GM12864 (cell line): ENCODE data around the gene SLC9A3.

Experiments
- DNase-seq: peaks from one replicate; pipeline ENCODE4 v3.0.0-alpha.2; 2011; ENCODE audit warnings: low read depth
- H3K4me3 ChIP-seq: 2 replicates; pipeline ENCODE4 v1.5.1; 2011; ENCODE audit warnings: mild to moderate bottlenecking, low read depth, low read length, control low read depth
- CTCF ChIP-seq: IDR thresholded peaks from 2 replicates; pipeline ENCODE4 v1.5.1; 2011; ENCODE audit warnings: low read depth, mild to moderate bottlenecking, moderate library complexity, low read length, control low read depth, inconsistent platforms; ENCODE audit errors: missing control alignments

Gene SLC9A3

GRCh38 chr5:463301-463700, 60.9 kb downstream of the SLC9A3 start:
- DNase-seq = no peak
- no peak overlapping the region for H3K4me3 ChIP-seq
- TF ChIP-seq CTCF = no peak

- TF ChIP-seq CTCF = no peak
- no peak for DNase-seq
- no peak overlapping the region for H3K4me3 ChIP-seq
Observed at GRCh38 chr5:462051-462481, 62.2 kb downstream of the SLC9A3 start.

GRCh38 chr5:460273-460625, 64.0 kb downstream of the SLC9A3 start:
- no peak for TF ChIP-seq CTCF
- no peak overlapping the region for H3K4me3 ChIP-seq
- DNase-seq = no peak

- H3K4me3 ChIP-seq = no peak overlapping the region
- no peak for TF ChIP-seq CTCF
- DNase-seq = no peak
Observed at GRCh38 chr5:459562-460272, 64.5 kb downstream of the SLC9A3 start.

GRCh38 chr5:458547-459353, 65.5 kb downstream of the SLC9A3 start:
- no peak for DNase-seq
- no peak overlapping the region for H3K4me3 ChIP-seq
- TF ChIP-seq CTCF = no peak

- TF ChIP-seq CTCF = no peak
- no peak for DNase-seq
- no peak overlapping the region for H3K4me3 ChIP-seq
Observed at GRCh38 chr5:457195-457961, 66.9 kb downstream of the SLC9A3 start.
